ENCODE data around the gene CRISP1.
"Not testable (repeated sequence)": the region's sequence is repeated elsewhere in the genome, so short reads cannot be mapped to it uniquely, and the experiment has no call there.

The CRISP1 gene

GRCh38 chr6:49839162-49839561, 27.2 kb downstream of the CRISP1 start:
- DNase-seq: no peak

- no peak for DNase-seq
Measured at GRCh38 chr6:49835140-49835539, 31.2 kb downstream of the CRISP1 start.

DNA sequence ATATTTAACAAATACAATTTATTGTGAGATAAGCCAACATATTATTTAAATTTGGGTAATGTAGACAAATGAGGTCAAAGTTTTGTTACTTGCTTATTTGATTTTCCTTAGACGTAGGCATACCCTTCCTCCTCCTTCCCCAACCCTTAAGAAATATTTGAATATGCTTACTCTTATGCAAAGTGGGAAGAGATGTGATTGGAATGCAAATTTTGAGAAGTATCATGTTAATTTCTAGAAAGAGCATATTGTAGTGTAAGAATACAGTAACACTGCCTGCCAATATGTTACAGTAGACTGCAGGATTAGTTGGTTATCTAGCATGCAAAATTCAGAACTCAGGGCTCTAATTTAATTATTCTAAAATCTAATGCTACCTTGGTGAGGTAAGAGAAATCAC, 32.9 kb downstream of the CRISP1 start:
- DNase-seq: no peak

GRCh38 chr6:49826743-49827406, 39.5 kb downstream of the CRISP1 start:
- DNase-seq: no peak

- no peak for DNase-seq
Measured at GRCh38 chr6:49815166-49815565, 51.2 kb downstream of the CRISP1 start.

DNA sequence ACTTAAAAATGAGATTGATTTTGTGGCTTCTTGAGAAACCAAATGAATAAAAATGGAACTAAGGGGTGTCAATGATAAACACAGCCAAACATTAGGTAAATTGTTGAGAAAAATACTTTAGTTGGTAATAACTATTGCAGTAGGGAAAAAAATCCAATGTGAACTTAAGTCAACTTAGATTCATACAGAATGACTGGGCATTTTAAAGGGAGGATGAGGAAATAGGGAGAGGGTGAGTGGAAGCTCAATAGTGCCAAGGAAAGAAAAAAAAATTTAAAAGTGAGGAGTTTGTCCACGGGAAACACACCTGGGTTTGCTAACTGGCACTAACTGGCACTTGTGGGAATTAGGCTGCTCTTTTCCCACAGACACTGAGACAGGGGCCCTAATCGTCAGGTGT, 53.1 kb downstream of the CRISP1 start:
- DNase-seq: no peak

DNA sequence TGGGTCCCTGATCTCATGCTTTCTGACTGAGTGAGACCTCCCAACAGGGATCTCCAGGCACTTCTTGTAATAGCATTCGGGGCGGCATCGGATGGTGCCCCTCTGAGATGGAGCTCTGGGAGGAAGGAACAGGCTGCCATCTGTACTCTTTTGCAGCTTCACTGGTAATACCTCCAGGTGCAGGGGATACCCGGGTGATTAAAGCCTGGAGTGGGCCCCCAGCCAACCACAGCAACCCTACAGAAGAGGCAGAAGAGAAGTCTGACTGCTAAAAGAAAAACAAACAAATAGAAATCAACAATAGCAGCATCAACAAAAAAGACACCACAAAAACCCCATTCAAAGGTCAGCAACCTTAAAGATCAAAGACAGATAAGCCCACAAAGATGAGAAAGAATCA, 60.2 kb downstream of the CRISP1 start:
- DNase-seq: no peak

DNA sequence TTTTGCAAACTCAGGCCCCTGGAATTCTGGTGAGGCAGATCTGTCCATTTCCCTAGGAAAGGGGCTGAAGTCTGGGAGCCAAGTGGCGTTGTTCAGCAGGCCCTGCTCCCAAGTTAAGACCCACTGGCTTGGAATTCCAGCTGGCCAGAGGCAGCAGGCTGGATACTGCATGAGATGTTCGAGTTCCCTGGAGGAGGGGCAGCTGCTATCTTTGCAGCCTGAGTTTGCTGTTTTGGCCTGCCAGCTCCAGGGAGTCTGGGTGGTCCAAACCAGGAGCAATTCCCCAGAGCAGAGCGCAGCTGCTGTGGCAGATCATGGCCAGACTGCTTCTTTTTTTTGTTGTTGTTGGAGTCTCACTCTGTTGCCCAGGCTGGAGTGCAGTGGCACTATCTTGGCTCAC, 61.1 kb downstream of the CRISP1 start:
- DNase-seq: no peak

DNA sequence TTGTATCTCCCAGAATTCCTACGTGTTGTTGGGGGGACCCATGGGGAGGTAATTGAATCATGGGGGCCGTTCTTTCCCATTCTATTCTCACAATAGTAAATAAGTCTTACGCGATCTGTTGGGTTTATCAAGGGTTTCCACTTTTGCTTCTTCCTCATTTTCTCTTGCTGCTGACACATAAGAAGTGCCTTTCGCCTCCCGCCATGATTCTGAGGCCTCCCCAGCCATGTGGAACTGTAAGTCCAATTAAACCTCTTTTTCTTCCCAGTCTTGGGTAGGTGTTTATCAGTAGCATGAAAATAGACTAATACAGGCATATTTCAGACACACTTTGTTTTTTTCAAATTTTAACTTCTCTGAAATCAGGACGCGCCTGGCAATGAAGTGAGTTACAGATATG, 64.8 kb downstream of the CRISP1 start:
- no peak for DNase-seq

- DNase-seq: no peak
Measured at GRCh38 chr6:49799090-49799489, 67.2 kb downstream of the CRISP1 start.

GRCh38 chr6:49796842-49797455, 69.4 kb downstream of the CRISP1 start:
- DNase-seq: not testable (repeated sequence)

DNA sequence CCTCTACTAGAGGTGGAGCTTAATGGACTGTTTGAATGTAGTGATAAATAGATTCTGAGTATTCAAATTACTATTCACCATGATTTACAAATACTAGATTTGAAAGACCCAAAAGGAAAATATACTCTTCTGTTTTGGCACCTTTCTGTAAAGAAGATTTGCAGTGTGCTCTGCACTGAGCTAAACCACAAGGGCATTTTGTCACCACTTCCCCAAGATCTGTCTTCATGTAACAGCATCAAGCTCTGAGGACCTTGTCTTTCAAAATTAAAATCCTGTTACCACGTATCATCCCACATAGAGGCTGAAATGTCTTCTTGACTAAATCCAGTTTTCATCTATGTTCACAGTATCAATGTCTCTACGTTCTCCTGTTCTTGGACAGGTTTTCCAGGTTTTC, 76.0 kb downstream of the CRISP1 start:
- no peak for DNase-seq

GRCh38 chr6:49787176-49787575, 79.2 kb downstream of the CRISP1 start, which contains the start of gene PGK2:
PGK2 (minus strand) TSS chr6:49787285; CDS start chr6:49787187, 98 bp downstream.
- no peak for DNase-seq

- DNase-seq: no peak
Measured at GRCh38 chr6:49784272-49784671, 82.1 kb downstream of the CRISP1 start.

All from stimulated activated CD4-positive, alpha-beta T cell treated with anti-CD3 and anti-CD28 coated beads, Interleukin-4, amount 100 ng/mL, for 1 hour (primary cell).